GM21447 (cell line): ENCODE results near the gene BHMT2.

ENCODE experiments used
- ATAC-seq: cut with Tn5 transposase; IDR thresholded peaks from one replicate; pipeline ENCODE4 v1.9.1; 2021; ENCODE audit not compliant: unreplicated experiment

BHMT2 gene

GRCh38 chr5:79059674-79060073, 9.9 kb upstream of the BHMT2 start:
- no peak for ATAC-seq

- no peak for ATAC-seq
These were observed 7.1 kb upstream of the BHMT2 start for GRCh38 chr5:79062436-79062835.

GRCh38 chr5:79070350-79070667, 742 bp downstream of the BHMT2 start:
- ATAC-seq = no peak

- no peak for ATAC-seq
These were observed 5.1 kb downstream of the BHMT2 start for GRCh38 chr5:79074641-79075040.

- ATAC-seq = no peak
These were observed 6.3 kb downstream of the BHMT2 start for GRCh38 chr5:79075646-79076426.

- ATAC-seq = no peak
These were observed 7.3 kb downstream of the BHMT2 start for GRCh38 chr5:79076819-79077218.

- ATAC-seq = no peak
These were observed 8.3 kb downstream of the BHMT2 start for GRCh38 chr5:79077680-79078365.

- no peak for ATAC-seq
These were observed 11.2 kb downstream of the BHMT2 start for GRCh38 chr5:79080804-79081203.

GRCh38 chr5:79081779-79082178, 12.2 kb downstream of the BHMT2 start:
- no peak for ATAC-seq

GRCh38 chr5:79086116-79086515, 16.5 kb downstream of the BHMT2 start:
- ATAC-seq = no peak

- no peak for ATAC-seq
These were observed 18.9 kb downstream of the BHMT2 start for GRCh38 chr5:79088507-79088906.

GRCh38 chr5:79091064-79091463, 21.5 kb downstream of the BHMT2 start:
- no peak for ATAC-seq

- ATAC-seq = no peak
These were observed 24.2 kb downstream of the BHMT2 start for GRCh38 chr5:79093762-79094161.

- no peak for ATAC-seq
These were observed 36.3 kb downstream of the BHMT2 start for GRCh38 chr5:79105868-79106267.

GRCh38 chr5:79107020-79107796, 37.6 kb downstream of the BHMT2 start:
- ATAC-seq = no peak

GRCh38 chr5:79108086-79108485, 38.5 kb downstream of the BHMT2 start:
- no peak for ATAC-seq

GRCh38 chr5:79108792-79109191, 39.2 kb downstream of the BHMT2 start:
- no peak for ATAC-seq

GRCh38 chr5:79109527-79110492, 40.2 kb downstream of the BHMT2 start:
- ATAC-seq = no peak

- no peak for ATAC-seq
These were observed 41.9 kb downstream of the BHMT2 start, which contains the start of gene BHMT for GRCh38 chr5:79111387-79111959. BHMT (plus strand) TSS chr5:79111809; CDS start chr5:79111886, 77 bp downstream.

- no peak for ATAC-seq
These were observed 42.6 kb downstream of the BHMT2 start for GRCh38 chr5:79111960-79112702.
